Measurements from ENCODE around the gene OR10A4.
"Not testable (repeated sequence)": the region's sequence is repeated elsewhere in the genome, so short reads cannot be mapped to it uniquely, and the experiment has no call there.

Gene OR10A4

GRCh38 chr11:6876325-6876724 lies at the start of gene OR10A4:
OR10A4 (plus strand) TSS chr11:6876625; CDS start chr11:6876648, 23 bp downstream.
- no peak for DNase-seq (ENCODE audit: low read depth in 2 of 2)

DNA sequence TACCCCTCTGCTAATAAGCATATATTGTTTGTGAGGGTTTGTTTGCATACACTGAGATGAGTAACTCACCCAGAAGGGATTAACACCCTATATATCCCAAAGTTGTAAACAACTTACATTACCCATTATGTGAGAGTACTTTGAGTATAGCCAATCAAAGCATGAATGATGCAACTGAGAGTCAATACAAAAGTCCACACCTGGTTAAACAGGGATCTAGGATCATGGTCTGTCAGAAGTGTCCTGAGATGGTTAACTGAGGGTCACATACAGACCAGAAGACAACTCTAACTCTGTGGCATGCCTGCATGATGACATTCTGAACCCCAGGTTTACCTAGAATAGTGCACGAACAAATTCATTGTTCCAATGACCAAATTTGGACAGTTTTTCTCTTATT lies 48.3 kb upstream of the OR10A4 start:
- DNase-seq (ENCODE audit: low read depth in 2 of 2): no peak

DNA sequence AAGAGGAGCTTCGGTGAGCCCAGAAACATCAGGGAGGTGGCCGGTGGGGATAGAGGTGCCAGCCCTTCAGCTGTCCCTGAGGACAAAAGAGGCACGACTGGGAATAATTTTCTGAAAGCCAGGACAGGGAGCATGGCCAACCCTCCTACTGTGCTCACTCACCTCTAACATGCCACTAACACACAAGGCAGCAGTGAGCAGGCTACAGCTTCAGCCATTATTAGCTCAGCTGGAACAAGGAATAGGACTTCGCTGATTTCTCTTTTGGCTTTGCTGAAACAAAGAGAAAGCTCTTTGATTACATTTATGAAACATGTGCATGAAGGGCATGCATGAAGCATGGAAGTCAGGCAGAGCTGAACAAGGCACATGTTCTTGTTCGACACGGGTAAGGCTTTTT lies 43.1 kb upstream of the OR10A4 start:
- no peak for DNase-seq (ENCODE audit: low read depth in 2 of 2)

GRCh38 chr11:6834021-6834420 lies 42.4 kb upstream of the OR10A4 start:
- no peak for DNase-seq (ENCODE audit: low read depth in 2 of 2)

DNA sequence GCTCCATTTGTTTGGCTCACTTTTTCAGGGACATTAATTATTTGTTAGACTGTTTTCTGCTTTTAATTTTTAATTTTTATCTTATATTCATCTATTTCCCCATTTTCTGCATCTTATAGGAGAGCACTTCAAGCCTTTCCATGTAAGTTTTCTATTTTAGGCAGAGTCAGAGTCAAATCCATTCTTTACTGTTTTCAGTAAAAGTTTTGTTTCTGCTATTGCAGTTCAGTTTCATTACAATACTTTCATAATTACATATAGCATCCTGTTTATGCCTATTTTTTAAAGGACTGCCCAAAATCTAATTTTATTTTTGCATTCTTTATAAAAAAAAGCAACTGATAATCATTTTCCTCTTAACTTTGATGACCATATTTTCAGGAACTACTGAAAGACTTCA lies 34.7 kb upstream of the OR10A4 start:
- no peak for DNase-seq (ENCODE audit: low read depth in 2 of 2)

DNA sequence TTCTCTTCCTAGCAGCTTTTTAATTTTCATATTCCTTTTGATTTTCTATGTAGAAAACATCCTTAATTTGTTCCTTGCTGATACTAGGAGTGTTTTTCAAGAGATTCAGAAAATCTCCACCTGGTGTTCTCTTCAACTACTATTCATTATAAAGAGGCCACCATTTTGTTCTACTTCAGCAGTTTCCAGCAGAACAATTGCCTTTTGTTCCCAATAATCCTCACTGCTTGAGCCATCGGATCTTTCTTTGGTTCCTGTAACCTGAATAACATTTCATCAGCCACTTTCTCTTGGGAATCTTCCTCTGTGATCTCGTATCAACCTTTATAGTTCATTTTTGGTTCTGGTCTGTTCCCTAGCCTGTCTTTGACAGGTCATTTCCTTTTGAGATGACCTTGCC lies 32.8 kb upstream of the OR10A4 start:
- no peak for DNase-seq (ENCODE audit: low read depth in 2 of 2)

GRCh38 chr11:6844356-6844755 lies 32.1 kb upstream of the OR10A4 start:
- no peak for DNase-seq (ENCODE audit: low read depth in 2 of 2)

- no peak for DNase-seq (ENCODE audit: low read depth in 2 of 2)
These were observed 31.0 kb upstream of the OR10A4 start, which contains the start of gene OR10A5 for GRCh38 chr11:6845383-6845782. OR10A5 (plus strand) TSS chr11:6845683; CDS start chr11:6845683, 0 bp downstream.

- no peak for DNase-seq (ENCODE audit: low read depth in 2 of 2)
These were observed 25.9 kb upstream of the OR10A4 start for GRCh38 chr11:6850526-6850925.

GRCh38 chr11:6854801-6855200 lies 21.6 kb upstream of the OR10A4 start:
- DNase-seq (ENCODE audit: low read depth in 2 of 2): not testable (repeated sequence)

DNA sequence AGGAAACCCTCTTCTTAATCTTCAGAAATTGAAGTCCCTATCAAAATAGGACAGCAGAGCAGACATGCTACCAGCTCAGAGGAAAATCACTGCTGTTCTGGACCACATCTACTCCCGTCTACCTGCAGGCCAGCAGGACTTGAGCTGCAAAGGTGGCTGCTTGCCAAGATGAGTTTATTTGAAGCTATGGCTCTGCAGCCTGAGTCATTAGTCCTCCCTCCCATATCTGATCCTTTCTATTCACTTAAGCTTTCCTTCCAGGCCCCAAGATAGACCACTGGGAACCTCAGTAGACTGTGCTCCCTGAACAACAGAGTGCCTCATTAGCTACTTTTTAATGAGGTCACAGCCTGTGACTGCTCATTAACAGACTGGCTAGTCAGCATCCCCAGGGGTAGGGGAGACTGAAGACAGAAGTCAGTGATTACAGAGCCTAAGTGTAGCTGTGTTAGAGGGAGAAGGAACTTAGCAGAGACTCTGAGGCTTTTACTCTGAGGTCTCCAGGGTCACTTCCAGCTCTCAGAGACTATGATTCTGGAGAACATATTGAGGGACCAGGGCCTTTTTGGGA lies 20.4 kb upstream of the OR10A4 start:
- no peak for DNase-seq (ENCODE audit: low read depth in 2 of 2)

GRCh38 chr11:6856871-6857270 lies 19.6 kb upstream of the OR10A4 start:
- no peak for DNase-seq (ENCODE audit: low read depth in 2 of 2)

GRCh38 chr11:6862961-6863360 lies 13.5 kb upstream of the OR10A4 start, which contains the start of gene OR10A2:
OR10A2 (plus strand) TSS chr11:6863057; CDS start chr11:6869755, 6,698 bp downstream.
- DNase-seq (ENCODE audit: low read depth in 2 of 2): no peak

GRCh38 chr11:6864438-6864837 lies 12.0 kb upstream of the OR10A4 start:
- no peak for DNase-seq (ENCODE audit: low read depth in 2 of 2)

GRCh38 chr11:6871278-6871677 lies 5.1 kb upstream of the OR10A4 start:
- DNase-seq (ENCODE audit: low read depth in 2 of 2): no peak

- DNase-seq (ENCODE audit: low read depth in 2 of 2): no peak
These were observed 664 bp upstream of the OR10A4 start for GRCh38 chr11:6875761-6876160.

DNA sequence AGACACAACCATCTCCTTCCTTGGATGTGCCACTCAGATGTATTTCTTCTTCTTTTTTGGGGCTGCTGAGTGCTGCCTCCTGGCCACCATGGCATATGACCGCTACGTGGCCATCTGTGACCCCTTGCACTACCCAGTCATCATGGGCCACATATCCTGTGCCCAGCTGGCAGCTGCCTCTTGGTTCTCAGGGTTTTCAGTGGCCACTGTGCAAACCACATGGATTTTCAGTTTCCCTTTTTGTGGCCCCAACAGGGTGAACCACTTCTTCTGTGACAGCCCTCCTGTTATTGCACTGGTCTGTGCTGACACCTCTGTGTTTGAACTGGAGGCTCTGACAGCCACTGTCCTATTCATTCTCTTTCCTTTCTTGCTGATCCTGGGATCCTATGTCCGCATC lies 489 bp downstream of the OR10A4 start:
- no peak for DNase-seq (ENCODE audit: low read depth in 2 of 2)

DNA sequence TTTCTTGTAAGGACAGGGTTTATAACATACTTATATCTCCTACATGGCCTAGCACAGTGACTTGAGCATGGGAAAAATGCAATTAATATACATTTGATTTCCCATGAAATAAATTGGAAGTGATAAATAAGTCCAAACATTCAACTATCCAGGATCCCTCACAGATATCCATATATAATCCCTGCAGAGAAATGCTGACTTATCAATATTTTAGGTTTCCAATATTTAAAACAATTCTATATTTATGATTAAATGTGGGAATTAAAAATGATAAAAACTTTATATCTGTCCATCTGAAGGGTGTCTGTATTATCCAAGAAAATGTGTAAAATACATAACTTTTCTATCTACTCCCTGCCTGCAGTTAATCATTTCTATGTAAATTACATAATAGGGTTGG lies 6.3 kb downstream of the OR10A4 start:
- DNase-seq (ENCODE audit: low read depth in 2 of 2): no peak

GRCh38 chr11:6887711-6888110 lies 11.3 kb downstream of the OR10A4 start:
- not testable (repeated sequence) for DNase-seq (ENCODE audit: low read depth in 2 of 2)

- DNase-seq (ENCODE audit: low read depth in 2 of 2): no peak
These were observed 12.4 kb downstream of the OR10A4 start for GRCh38 chr11:6888830-6889229.

DNA sequence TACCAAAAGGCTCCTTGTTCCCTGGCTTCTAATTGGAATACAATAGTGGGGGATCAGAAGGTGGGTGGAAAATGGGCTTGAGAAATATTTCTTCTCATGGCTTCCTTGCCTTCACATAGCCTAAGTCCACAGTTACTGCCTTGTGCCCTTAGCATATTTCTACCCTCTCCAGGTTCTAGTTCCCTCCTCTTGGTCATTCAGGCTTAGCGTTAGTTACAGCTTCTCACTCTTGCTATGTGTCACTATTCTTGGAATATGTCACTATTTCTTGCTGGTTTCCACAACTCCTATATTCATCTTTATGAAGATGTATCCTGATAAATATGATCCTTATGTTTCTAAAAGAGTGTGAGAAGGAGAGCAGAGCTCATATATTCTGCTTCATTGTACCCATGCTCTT lies 13.4 kb downstream of the OR10A4 start:
- DNase-seq (ENCODE audit: low read depth in 2 of 2): no peak

DNA sequence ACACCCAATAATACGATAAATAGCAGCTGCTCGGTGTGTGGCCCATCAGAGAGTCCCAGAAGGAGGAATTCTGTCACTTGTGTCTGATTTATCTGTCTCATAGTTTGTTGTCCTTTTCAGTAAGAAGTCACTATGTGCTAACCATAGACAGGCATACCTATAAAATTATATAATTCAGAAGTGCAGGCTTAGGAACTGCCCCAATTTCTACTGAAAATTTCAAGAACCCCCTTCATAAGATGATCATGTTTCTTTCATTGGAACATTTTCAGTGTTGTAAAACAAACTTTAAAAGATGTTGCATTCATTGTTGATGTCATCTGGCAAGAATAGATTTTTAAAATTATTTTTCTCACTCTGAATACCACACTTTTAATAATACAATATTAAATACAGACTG lies 16.0 kb downstream of the OR10A4 start, which contains the start of gene OR2D2:
TSS of gene OR2D2 (minus strand) at position 101 of the 400 bp plus-strand sequence. CDS start at position 101, 0 bp downstream.
- no peak for DNase-seq (ENCODE audit: low read depth in 2 of 2)

DNA sequence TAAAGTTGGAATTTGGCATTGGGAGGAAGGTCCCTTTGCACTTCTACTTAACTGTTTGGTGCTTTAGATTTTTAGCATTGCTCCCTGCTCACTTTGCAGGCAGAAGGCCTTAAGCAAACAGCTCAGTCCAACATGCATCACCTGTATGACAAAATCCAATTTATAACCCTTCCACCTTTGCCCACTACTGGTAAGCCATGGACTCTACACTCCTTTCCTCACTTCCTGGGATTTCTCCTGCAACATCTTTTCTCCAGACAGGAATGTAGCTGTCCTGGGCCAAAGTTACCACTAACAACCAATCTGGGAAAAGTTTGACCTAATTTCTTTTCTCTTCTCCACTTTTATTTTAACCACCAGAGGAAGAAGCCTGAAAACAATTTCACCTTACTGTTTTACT lies 17.7 kb downstream of the OR10A4 start:
- DNase-seq (ENCODE audit: low read depth in 2 of 2): no peak

DNA sequence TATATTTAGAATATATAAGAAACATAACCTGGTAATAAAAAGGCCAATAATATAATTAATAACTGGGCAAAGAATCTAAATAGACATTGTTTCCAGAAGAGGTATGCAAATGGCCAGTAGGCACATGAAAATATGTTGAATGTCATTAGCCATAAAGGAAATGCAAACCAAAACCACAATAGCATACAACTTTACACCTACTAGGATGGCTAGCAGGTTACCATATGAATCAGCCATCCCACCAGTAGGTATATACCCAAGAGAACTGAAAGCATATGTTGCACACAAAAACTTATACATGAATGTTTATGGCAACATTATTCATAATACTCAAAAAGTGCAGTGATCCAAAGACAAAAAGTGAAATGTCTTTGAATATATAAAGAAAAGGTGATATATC lies 18.6 kb downstream of the OR10A4 start:
- no peak for DNase-seq (ENCODE audit: low read depth in 2 of 2)
